NCI-H510A treated with DMSO at 0.1 percent for 48 hours (cell line): Measurements from ENCODE around the gene RIIAD1.
"Not testable (repeated sequence)": the region's sequence is repeated elsewhere in the genome, so short reads cannot be mapped to it uniquely, and the experiment has no call there.

Experiments
- DNase-seq: peaks from one replicate; lab custom pipeline; 2025; lab: John Stamatoyannopoulos, UW

Gene RIIAD1

GRCh38 chr1:151711044-151711800 is 10.1 kb upstream of the RIIAD1 start:
- DNase-seq: no peak

GRCh38 chr1:151711951-151712350 is 9.4 kb upstream of the RIIAD1 start:
- peak; percentile 63 for DNase-seq

DNA sequence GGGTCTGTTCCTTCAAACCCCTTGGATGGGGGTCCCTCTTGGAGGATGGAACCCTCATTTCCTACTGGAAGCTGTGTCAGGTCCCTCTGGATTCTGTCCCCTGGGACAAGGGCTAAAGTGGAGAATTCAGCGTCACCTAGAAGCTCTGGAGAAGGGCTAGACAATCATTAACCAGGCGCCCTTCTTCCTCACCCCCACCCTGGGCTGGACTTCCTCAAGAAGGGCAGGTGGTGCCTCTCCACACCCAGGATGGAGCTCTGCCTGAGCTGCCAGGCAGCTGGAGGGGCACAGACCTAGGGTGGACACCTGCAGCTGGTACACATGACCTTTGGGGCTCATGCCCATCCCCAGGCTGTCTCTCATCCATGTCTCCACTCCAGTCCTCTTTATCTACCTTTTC is 8.3 kb upstream of the RIIAD1 start:
- DNase-seq: no peak

DNA sequence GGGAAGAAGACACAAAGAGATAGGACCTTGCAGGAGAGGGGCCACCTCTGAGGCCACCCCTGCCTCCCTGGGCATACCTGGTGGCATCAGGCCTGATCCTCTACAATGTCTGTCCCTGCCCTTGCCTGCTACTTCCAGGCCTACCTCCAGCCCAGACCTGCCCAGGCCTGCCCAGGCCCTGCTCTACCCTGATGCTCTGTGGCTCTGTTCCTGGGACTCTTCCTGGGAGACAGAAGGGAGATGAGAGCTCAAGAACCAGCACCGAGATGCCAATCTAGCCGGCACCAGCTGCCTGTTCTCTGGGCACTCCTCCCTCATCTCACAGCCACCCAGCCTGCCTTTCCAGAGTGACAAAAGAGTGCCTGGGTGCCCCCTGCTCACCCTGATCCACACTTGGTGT is 7.4 kb upstream of the RIIAD1 start:
- peak; percentile 33 for DNase-seq

GRCh38 chr1:151714820-151715725 is 6.2 kb upstream of the RIIAD1 start:
- no peak for DNase-seq

DNA sequence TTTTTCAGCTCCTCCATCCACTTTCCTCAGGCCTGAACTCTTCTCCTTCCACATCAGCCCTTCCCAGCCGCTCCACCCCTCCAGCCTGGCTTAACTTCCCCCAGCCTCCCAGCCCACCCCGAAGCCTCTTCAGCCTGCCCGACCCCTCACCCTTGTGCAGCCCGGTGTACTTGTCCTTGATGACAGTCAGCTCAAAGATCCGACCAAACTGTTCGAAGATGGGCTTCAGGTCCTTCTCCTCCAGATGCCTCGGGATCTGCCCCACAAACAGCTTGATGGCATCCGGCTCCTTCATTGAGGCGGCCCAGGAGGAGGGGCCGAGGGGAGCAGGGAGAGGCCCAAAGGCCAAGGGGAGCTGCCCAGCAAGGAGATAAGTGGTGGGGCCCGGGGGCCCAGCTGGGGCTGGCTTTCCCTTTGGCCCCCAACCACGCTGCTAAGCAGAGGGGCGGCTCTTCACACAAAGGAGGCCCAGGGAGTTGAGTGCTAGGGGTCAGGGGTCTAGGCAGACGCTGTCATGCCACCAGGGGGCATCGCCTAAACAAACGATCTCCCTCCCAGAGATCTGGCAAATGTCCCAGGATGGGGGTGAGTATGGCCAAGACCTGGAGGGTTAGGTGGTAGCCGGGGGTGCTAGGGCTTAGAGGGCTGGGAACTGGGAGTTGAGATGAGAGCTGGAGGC is 5.5 kb upstream of the RIIAD1 start:
- DNase-seq: peak; percentile 33

DNA sequence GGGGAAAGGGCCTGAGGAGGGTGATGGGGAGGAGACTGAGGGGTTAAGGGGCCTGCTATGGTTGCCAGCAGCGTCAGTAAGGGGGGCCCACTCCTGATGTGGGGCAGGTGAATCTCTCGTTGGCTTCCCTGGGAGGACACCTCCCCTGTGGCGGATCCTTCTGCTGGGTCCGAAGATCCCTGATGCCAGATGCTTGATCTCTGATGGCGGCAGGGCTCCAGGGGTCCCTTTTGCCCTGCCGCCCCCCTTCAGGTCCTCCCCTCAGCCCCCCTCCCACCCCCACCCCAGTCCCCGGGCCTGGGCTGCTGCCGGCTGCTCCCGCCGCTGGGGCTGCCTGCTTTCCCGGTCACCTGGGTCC is 4.9 kb upstream of the RIIAD1 start:
- DNase-seq: no peak

- DNase-seq: peak; percentile 97
Measured at GRCh38 chr1:151716771-151717631, 4.3 kb upstream of the RIIAD1 start, which contains the start of gene CELF3. TSS of gene CELF3 (minus strand) at chr1:151716803. CDS start at chr1:151716020, 783 bp downstream.

DNA sequence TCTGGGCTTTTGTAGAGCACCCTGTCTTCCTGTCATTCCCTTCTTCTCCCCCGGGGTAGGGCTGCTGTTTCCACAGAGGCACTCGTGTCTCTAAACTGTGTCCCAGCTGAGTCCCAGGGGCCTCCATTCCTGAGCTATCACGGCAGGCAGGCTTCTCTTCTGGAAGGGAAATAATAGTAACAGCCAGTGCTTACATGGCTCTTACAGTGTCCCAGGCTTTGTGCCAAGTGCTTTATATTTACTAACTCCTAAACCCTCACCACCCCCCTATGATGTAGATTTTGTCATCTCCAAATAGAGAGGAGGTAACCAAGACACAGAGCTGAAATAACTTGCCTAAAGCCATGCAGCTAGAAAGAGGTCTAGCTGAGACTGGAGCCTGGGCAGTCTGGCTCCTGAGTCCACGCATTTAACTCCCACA is 3.3 kb upstream of the RIIAD1 start:
- DNase-seq: no peak

- no peak for DNase-seq
Measured at GRCh38 chr1:151718666-151719065, 2.7 kb upstream of the RIIAD1 start.

DNA sequence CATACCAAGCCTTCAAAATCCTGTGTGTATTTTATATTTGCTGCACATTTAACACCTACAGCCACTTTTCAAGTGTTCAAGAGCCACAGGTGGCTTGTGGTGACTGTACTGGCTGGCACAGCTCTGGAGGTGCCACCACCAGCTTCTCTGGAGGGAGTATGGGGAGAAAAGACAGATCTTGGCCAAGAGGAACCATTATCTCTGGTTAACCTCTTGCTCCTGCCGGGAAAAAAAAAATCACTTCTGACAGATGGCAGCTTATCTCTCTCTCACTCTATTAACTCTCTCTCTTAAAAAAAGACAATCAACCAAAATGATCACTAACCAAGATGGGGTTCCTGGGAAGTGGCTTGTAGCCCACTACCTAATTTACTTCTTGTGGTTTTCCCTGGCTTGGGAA is 1.2 kb upstream of the RIIAD1 start:
- no peak for DNase-seq

- DNase-seq: no peak
Measured at GRCh38 chr1:151720554-151720953, 768 bp upstream of the RIIAD1 start.

DNA sequence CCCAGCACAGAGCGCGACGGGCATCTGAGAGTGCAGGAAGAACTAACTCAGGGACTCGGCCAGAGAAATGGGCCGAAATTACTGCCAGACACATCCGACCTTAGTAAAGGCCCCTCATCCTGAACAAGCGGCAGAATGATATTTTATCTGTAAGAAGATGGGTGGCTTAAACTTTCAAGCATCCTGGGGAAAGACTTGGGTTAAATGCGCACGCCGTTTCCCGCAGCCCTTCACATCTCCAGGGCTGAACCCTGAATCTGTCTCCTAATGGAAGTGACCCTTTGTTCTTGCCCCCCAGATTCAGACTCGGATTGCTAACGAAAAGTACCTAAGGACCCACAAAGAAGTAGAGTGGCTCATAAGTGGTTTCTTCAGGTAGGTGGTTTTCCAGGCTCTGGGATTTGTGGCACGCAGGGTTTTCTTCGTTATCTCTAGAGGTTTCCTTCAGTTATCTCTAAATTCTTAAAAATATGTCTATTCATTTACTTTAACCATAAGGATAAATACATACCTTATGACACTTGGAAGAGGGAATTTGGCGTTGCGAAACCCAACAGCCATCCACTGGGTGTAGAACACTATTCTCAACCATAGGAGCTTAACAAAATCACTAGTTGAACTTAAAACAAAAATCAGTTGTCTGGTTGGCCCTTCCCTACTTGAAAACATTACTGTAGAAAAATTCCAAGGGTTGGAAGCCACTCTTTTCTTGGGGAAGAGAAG is 627 bp downstream of the RIIAD1 start:
- no peak for DNase-seq

DNA sequence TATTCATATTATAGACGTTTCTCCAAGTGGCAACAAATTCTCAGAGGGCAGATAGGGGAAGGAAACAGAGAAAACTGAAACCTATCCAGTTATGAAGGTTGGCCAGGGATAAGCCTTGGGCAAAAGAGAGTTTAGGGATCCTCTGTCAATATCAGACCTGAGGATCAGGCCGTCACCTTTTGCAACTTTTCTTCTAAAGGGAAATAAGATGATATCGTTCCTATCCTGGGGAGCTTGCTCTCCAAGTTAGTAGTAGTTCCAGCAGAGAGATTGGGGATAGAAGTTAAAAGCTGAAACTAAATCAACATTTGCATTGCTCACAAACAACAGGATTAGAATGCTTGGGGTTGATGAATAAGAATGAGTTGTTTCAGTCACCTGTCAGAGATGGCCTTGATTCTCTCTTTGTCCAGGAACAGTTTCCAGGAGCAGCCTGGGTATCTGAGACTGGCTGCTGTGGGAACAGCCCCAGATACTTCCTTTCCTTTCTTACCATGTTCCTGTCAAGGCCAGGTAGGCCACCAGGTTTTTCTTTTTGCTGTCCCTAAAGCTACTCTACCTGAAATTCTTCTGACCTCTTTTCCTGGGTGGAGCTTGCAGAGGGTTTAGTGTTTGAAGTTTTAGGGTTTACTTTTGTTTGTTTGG is 2.5 kb downstream of the RIIAD1 start:
- DNase-seq: no peak

GRCh38 chr1:151728151-151729054 is 7.1 kb downstream of the RIIAD1 start:
- DNase-seq: peak; percentile 39

GRCh38 chr1:151729157-151729965 is 8.0 kb downstream of the RIIAD1 start:
- no peak for DNase-seq

DNA sequence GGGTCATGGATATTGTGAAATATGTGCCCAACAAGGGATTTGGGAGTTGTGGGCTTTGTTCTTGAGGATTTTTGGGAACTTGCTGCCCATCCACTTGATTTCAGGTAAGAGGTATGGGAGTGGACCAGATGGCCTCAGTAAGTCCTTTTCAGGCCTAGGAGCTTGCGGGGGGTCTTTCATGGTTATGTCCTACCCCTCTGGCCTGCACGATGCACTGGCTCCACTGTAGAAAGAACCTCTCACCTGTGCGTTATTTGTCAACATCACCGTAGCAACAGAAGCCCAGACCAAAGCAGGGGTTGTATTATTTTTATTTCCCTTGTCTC is 8.6 kb downstream of the RIIAD1 start:
- DNase-seq: no peak

DNA sequence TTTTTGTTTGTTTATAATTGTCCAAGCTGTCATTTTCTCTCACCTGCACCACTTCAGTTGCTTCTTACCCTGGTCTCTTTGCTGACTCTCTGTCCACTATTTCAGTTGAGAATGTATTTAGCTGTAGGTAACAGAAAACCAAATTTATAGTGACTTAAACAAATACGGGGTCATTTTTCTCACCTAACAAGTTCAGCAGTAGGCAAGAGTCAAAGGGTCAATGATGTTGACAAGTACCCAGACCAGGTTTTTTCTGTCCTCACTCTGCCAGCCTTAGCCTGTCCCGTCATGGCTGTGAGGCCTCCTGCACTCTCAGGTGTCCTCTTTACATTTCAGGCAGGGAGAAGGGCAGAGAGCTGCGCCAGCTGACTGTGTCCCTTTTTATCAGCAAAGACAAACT is 11.8 kb downstream of the RIIAD1 start:
- DNase-seq: no peak

DNA sequence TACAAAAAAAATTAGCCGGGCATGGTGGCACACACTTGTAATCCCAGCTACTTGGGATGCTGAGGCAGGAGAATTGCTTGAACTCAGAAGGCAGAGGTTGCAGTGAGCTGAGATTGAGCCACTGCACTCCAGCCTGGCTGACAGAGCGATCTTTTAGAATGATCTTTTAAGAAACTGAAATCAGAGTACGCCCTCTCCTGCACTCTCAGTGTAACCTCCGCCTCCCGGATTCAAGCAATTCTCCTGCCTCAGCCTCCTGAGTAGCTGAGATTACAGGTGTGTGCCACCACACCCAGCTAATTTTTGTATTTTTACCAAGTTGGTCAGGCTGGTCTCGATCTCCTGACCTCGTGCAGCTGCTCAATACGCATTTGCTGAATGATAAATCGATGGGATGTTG is 12.7 kb downstream of the RIIAD1 start:
- DNase-seq: not testable (repeated sequence)
